Eye (tissue), 1 donor: ENCODE data around the gene GAS7.
A peak's percentile ranks its signal among the peaks of the same experiment; 100 is the strongest.

Experiments used
- DNase-seq: peaks from one replicate; pipeline ENCODE4 v3.0.0-alpha.2; 2015

The GAS7 gene

DNA sequence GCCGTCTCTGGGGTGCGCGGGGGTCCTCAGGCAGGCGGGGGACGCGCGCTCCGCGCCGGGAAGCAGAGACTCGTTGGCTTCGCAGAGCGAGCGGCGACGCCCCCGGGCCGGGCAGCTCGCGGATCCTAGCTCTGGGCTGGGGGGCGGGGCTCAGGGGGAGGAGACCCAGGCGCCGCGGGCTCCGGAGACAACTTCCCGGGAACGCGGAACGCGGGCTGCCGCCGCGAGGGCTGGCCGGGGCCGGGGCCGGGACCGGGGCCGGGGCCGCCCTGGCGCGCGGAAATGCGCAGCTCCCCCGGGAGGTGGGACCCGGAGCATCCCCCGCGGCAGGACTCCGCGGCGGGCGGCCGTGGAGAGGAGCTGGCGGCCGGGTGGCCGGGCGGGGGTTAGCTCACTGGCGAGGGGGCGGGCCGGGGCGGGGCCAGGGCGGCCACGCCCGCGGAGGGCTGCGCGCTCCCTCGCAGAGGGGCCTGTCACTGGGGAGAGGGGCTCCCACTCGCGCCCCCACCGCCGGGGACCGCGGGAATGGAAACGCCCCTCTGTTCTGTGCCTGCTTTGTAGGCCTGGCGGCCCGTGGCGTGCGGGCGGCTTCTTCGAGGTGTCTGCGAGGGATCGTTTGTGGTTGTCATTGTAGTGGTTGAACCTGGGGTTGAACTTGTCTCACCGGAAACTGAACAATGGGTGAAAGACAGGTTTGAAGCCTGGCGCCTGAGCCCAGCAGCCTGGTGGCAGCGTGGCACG is at the start of gene GAS7:
Gene GAS7 (minus strand): TSS at position 98 of the 741 bp plus-strand sequence.
- DNase-seq: peak; percentile 90

DNA sequence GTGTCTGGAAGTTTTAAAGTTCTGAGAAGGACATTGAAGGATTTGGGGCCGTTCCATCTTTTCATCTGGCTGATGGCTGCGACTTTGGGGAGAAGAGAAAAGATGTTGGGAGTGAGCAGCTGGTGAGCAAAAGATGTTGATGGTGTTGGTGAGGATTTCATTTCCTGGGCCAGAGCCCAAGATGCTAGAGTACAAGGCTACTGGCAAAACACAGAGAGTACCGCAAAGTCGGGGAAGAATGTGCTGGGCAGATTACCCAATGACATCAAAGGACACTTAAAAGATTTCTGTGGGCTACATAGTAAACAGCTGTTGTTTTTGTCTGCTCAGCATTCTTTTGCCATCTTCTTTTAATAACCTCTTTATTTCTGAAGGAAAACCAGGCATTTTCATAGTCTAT is 49.4 kb upstream of the GAS7 start:
- DNase-seq: no peak

DNA sequence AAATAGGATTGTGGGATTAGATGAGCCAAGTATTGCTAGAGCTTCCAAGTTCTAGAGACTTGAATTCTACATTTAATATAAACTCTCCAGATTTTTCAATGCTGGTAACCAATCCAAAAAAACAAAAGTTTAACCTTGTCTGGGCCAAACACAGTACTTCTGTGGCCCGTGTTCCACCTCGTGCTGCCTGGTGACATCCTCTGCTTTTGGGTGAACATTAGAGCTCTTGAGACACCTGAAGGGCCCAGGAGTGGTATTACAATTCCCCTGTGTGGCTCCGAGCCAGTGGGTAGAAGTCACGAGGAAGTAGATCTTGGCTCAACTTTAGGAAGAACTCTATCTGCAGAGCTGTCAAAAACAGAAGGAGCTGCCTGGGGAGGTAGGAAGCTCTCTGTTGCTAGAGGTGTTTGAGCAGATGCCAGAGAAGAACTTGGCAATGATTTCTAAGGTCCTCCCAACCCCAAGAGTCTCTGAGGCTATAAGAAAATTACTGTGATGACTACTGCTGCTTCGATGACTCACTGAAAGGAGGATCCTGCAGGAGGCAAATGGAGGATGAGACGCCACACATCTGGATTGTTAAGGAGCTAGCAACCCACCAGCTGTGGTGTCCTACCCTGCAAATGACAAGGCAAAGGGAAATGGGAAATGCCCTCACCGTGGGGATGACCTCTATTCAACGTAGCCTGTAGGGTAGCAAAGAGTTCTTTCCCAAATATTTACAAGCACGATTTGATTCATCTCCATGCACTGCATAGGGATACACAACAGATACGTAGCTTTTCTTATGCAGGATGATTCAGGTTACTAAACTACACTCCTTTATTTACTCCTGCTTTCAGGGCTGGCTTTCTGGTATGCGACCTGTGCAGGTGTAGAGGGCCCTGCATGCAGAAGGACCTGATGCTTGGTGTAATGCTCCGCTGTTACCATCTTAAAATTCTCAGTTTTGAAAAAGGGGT is 45.8 kb upstream of the GAS7 start:
- DNase-seq: no peak

DNA sequence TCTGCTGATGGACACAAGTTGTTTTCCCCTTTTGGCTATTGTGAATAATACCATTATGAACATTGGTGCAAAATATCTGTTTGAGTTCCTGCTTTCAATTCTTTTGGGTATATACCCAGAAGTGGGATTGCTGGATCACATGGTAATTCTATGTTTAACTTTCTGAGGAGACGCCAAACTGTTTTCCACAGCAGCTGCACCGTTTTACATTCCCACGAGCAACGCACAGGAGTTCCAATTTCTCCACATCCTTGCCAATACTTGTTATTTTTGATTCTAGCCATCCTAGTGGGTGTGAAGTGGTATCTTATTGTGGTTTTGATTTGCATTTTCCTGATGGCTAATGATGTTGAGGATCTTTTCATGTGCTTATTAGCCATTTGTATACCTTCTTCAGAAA is 43.4 kb upstream of the GAS7 start:
- DNase-seq: no peak

DNA sequence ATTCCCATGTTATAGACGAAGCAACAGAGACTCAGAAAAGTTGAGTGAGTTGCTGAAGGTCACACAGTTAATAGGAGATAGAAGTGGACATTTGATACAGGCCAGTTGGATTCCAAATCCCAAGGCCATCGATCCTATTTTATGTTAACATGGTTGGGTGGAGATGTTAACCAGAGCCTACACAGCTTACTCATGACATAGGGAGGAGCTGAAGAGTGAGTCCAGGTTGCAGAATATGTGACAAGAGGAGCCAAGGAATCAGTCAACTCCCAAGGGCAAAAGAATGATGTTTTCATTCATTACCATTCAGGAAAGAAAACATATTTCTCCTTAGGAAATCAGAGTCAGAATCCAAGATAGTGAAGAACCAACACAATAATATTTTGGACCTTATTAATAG is 40.3 kb upstream of the GAS7 start:
- DNase-seq: no peak

DNA sequence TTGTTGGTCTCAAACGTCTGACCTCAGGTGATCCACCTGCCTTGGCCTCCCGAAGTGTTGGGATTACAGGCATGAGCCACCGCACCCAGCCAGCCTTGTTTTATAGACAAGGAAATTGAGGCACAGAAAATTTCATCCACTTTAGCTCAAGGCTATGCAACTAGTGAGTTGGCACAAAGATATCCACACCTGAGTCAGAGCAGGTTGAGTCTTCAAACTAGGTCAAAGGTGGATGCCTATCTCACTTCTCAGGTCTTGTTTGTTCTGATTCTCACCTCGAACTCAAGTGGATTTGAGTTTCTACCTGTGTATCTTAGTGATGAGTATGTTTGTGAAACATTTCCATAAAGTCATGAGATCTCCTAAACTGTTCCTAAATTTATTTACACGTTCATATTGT is 35.6 kb upstream of the GAS7 start:
- no peak for DNase-seq

DNA sequence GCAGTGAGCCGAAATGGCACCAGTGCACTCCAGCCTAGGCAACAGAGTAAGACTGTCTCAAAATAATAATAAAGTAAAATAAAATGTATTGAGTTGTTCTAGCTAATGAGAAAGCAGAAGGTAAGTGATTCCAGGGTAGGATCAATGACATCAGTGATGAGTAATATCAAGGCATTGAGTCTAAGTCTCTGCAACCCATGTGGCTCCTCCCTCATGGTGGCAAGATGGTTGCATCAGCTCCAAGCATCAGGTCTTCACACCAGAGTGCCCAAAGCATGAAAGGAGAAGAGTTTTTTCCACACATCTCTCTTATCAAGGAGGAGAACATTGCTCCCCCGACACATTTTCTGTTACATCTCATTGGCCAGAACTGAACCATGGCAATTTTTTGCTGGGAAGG is 34.8 kb upstream of the GAS7 start:
- no peak for DNase-seq

DNA sequence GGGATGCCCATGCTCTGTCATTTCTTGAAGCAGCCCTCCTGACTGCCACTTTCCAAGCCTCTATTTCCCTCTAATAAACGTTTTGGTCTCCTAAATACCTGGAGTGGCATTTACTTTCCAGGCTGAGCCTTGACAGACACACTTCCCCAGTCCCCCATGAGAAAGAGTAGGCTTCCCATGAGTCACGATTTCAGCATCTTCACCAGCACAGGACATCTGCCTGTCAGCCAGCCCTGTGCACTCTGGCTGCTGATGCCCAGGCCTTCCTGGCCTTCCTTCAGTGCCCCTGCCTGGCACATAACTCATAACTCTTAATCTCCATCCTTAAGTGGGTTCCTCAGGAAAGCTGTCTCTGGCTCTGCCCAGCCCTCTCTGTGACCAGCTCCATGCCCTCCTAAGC is 30.8 kb upstream of the GAS7 start:
- DNase-seq: no peak

DNA sequence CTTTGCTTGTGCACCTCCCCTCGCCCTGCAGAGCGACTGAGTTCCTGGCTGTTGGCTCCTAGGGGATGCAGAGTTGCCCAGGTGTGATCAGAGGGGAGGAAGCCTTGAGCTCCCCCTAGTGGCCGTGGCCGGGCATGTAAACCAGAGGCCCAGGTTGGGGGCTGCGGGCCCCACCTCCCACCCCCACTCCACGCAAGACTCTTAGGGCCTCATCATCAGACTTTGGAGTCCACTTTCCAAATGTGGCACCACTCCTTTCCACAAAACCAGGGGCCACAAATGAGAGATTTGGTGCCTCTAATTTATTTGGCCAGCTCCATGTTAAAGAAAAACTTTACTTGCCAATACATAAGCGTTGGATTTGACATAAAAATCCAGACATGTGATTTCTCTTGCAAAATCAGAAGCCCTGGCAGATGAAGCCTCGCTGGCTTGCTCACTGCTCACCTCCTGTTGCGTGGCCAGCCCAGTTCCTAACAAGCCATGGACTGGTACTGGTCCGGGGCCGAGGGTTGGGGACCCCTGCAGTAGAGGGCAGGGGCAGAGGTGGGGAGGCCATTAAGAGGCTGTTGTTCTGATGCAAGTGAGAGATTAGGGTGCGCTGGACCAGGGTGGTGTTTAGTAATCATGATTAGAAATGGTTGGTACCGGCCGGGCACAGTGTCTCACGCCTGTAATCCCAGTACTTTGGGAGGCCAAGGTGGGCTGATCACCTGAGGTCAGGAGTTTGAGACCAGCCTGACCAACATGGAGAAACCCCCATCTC is 28.7 kb upstream of the GAS7 start:
- peak; percentile 44 for DNase-seq

DNA sequence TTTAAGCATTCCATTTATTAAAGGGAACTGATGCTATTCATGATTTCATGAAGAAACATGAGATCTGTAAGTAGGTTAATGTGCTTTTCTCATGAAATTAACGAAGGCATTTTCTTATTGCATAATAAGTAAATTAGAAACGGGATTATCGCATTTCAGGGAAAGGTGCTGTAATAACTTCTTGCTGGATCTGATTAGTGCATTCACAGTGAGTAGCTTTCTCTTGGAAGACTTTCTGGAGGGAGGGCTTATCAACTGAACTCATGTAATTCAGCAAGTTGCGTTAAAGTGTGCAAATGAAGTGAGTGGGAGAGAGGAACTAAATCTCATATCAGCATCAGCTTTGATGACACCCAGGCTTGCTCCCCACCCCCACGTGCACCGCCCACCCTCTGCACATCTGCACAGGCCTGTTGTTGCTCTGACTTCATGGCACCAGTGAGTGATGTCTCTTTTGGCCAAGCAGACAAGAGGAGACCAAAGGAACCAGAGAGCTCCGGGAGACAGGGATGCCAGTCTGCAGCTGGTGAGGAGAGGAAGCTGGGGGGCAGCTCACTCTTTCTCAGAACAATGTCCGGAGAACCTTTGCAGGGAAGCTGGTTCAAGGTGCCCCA is 26.3 kb upstream of the GAS7 start:
- DNase-seq: no peak

DNA sequence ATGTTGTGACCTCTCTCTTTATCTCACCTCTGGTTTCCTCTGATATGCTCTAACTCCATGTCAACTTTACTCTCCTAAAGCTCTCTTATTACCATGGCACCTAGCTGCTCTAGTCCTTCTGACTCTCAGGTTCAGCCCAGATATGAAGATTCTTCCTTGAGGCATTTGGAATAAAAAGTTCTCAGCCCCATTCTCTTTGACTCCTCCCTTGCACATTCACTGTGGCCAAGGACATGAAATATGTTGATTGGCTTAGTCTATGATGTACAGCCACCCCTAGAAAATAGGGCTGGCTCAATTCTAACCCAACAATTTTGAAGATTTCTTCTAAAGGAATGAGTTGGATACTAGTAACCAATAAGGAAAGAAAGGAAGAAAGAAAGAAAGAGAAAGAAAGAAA is 20.8 kb upstream of the GAS7 start:
- DNase-seq: no peak

DNA sequence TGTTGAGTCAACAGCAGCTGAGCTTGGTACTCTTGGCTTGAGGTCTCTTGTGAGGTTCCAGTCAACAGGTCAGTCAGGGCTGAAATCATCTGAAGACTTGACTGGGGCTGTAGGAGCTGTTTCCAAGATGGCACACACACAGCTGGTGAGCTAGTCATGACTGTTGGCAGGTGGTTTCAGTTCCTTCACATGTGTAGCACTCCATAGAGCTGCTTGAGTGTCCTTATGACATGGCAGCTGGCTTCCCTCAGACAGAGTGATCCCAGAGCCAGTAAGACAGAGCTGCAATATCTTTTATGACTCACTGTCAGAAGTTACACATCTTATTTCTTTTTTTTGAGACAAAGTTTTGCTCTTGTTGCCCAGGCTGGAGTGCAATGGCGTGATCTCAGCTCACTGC is 19.5 kb upstream of the GAS7 start:
- DNase-seq: no peak

DNA sequence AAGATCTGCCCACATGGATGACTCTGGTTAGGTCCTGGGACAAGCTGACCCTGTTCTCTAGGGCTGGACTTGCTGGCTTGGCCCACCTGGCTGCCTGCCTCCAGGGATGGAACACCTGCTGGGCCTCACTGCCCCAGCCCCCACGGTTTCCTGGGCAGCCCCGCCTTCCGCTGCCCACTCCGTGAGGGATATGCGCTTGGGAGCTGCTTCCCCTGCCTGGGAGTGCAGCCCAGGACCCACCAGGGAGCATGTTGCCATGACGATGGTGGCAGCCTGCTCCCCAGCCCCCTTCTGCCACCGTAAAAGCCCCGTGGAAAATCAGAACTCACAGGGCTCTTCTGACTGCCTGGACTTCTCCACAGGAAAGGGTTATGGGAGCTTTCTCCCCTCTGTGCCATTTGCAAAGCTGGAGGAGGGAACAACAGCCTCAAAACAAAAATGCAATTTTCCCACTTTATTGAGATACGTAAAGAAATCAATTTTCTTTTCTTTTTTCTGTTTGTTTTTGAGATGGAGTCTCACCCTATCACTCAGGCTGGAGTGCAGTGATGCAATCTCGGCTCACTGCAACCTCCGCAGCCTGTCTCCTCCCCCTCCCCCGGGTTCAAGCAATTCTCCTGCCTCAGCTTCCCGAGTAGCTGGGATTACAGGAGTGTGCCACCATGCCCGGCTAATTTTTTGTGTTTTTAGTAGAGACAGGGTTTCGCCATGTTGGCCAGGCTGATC is 18.0 kb upstream of the GAS7 start:
- DNase-seq: peak; percentile 74

DNA sequence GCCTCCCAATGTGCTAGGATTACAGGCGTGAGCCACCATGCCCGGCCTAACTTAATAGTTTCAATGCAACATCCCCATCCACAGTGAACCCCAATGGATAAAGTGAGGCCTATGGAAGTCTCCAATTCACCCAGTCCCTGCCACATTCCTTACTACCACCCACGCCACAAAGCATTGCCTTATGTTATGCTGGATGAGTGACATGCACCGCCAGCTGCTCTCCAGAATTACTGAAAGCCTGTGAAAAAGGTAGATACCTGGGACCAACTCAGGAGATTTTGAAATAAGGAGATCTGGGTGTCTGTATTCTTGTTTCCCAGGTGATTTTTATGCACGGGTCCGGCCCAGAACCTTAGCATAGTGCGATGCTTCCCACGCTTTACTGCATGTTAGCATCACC is 16.9 kb upstream of the GAS7 start:
- no peak for DNase-seq

DNA sequence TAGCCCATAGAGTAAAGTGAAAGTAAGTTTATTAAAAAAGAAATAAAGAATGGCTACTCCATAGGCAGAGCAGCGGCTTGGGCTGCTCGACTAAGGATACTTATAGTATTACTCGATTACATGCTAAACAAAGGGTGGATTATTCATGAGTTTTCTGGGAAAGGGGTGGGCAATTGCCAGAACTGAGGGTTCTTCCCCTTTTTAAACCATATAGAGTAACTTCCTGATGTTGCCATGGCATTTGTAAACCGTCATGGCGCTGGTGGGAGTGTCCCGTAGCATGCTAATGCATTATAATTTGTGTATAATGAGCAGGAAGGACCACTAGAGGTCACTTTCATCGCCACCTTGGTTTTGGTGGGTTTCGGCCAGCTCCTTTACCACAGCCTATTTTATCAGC is 13.3 kb upstream of the GAS7 start:
- DNase-seq: no peak

DNA sequence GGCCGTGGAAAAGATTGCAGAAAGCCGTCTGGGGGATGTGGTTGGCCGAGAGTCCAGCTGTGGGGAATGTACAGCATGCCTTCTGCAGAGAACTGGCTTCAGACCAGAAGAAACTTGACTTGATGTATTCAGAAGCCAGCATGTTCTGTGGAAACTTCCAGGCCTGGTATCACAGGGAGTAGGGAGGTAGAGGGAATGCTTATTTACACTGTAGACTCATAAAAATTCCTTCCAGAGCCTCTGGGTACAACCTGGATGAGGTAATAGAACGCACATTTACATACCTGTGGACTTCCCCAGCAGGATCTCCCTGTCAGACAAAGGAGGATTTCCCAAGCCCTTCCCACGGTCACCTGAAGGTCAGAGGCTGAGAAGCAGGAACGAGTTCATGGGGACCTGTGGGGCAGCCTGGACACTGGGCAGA is 11.8 kb upstream of the GAS7 start:
- DNase-seq: peak; percentile 47

DNA sequence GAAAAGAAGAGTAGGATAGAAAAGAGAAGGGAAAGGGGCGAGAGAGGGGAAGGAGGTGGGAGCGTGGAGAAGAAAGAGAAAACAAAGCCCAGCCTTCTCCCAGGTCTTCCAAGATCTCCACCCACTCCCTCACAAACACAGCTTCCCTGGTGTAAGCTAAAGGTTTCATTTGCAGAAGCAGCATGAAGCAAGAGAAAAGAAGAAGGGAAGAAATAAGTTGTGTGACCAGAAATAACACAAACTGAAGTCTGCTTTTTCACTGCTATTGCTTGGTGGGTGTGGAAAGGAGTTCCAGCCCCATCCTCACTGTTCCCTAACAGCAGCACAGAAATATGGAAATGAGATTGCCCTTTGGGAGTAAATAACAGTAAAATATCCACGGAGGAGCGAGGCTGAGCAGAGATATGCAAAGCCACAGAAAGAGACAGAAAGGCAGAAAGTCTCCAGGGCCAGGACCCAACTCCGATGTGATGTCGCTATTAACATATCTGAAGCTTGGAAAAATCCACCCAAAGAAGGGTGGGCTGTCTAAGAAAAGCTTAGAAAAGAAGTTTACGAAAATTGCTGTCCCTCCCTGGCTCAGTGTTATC is 10.3 kb upstream of the GAS7 start:
- peak; percentile 16 for DNase-seq

DNA sequence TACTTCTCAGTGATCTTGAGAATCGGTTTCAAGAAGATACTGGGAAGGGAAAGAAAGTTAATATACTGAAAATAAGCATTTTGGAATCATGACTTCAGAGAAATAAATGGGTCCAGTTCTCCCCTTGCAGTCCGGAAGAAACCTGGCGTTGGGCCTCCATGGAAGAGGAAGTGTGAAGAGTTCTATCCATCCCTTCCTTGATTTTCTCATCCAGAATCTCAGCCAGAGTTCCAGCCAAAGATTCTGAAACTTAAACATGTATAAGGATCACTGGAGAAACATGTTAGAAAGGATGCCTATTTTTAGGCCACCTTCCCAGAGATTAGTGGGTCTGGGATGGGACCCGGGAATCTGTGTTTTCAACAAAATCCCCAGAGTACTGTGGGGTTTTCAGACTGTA is 8.7 kb upstream of the GAS7 start:
- no peak for DNase-seq

DNA sequence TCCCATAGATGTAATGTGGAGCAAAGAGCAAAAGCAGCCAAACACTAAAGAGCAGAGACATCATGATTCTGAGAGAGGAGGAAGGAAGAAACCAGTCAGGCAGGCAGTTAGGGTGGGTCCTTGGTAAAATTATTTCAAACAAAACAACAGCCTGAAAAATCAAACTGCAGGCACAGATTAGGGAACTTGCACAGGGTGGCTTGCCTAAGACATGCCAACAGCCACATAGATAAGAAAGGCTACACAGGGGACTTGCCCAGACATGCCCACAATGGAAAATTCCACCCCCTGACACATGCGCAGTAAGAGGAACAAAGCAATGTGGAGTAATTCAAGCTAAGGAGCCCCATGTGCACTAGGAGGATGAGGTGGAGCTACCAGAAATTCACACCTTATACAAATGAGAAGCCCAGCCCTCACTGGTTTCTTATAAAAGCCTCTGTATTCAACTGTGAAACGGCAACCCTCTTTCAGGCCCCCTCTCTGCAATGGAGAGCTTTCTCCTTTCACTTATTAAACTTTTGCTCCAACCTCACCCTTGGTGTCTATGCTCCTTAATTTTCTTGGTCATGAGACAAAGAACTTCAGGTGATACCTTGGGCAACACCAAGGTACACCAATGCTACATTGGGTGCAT is 7.3 kb upstream of the GAS7 start:
- no peak for DNase-seq

DNA sequence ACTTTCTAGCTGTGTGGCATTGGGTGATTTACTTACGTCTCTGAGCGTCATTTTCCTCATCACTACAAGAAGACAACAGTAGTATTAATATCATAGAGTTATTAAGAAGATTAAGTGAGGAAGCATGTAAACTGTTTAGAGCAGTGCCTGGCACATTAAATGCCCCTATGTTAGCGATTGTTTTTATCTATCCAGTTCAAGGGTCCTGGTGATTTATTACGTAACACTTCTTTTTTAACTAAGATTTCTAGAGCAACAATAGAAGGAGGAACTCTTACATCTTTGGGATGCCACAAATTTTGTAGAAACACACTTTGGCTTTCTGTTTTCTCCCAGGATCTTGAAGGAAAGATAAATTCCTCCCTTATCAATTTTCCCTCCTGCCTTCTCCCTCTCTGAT is 3.3 kb upstream of the GAS7 start:
- no peak for DNase-seq

DNA sequence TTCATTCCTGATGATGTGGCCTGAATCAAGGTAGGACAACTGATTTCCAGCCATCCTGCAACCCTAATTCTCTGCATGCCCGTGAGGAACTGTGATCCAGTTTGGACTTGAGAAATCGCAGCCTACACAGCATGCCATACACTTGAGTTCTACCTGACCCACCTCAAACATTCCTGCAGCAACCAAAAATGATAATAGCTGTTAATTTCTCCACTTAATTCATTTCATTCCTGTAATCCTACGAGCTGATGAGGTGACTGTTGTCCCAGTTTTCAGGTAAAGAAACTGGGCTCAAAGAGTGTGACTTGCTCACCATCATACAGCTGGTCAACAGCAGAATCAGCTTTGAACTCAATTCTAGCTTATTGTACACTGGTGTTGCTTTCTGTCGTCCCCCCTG is 2.2 kb upstream of the GAS7 start:
- DNase-seq: no peak
